K562 (cell line): ENCODE data around the gene DNAAF1. TPM values are rescaled to one million over a fixed set of nuclear protein-coding genes. Genes with fewer than 3 reads are reported as not detected.

Experiments
- CCNT2 ChIP-seq: IDR thresholded peaks from 2 replicates; pipeline ENCODE4 v1.6.1; 2011; ENCODE audit warnings: borderline replicate concordance, low read depth, mild to moderate bottlenecking, moderate library complexity, mixed read lengths, low read length; ENCODE audit not compliant: insufficient read length; ENCODE audit errors: extremely low read depth
- HDGF ChIP-seq: fragments of 450-650 bp; IDR thresholded peaks from 2 replicates; pipeline ENCODE4 v1.6.1; 2016
- MAZ ChIP-seq, 2 experiments: fragments of 450-650 bp in 1 of 2; sonication (generic) in 1 of 2; formaldehyde crosslinking; IDR thresholded peaks in 1 of 2; conservative IDR thresholded peaks in 1 of 2; 2 replicates each; pipeline versions ENCODE4 v1.4.0 to v1.5.0; 2020; ENCODE audit warnings: mild to moderate bottlenecking in 1 of 2, missing genetic modification reagents in 1 of 2
- NFIC ChIP-seq: fragments of 450-650 bp; IDR thresholded peaks from 2 replicates; pipeline ENCODE4 v1.6.1; 2017; ENCODE audit warnings: mild to moderate bottlenecking, inconsistent platforms
- RAD51 ChIP-seq: fragments of 450-650 bp; IDR thresholded peaks from 2 replicates; pipeline ENCODE4 v1.7.1; 2016; ENCODE audit warnings: low read depth, mild to moderate bottlenecking, borderline replicate concordance
- SP2 ChIP-seq: IDR thresholded peaks from 2 replicates; pipeline ENCODE4 v1.6.1; 2011; ENCODE audit warnings: mild to moderate bottlenecking, low read depth, low read length, moderate library complexity; ENCODE audit not compliant: poor library complexity, severe bottlenecking; ENCODE audit errors: extremely low read depth
- ZNF384 ChIP-seq: IDR thresholded peaks from 2 replicates; pipeline ENCODE4 v1.6.1; 2012; ENCODE audit warnings: low read depth, low read length, improper control_type of control experiment
- polyA plus RNA-seq, 8 experiments: library from polyadenylated mRNA; depleted of rRNA in 4 of 8; stranded (reverse) in 5 of 8; unstranded in 3 of 8; fragments of >200 nt; fragmentation: Nextera tagmentation in 2 of 8; fragmentation: Illumina TruSeq in 1 of 8; extraction: Ambion mirVana in 2 of 8; extraction: Trizol in 1 of 8; gene quantifications; 2 replicates each; pipeline versions ENCODE4 v1.2.1 to v1.2.3, GENCODE V29; 2011 to 2014; ENCODE audit warnings: inconsistent platforms in 1 of 8, missing spikeins in 1 of 8
- total RNA-seq, 7 experiments: library from RNA; depleted of rRNA in 6 of 7; stranded (reverse); fragments of >200 nt in 6 of 7; fragmentation: Illumina TruSeq in 2 of 7; extraction: Trizol in 2 of 7; gene quantifications; 2 replicates each; pipeline versions ENCODE4 v1.2.1 to v1.2.3, GENCODE V29; 2011 to 2021; ENCODE audit warnings: low replicate concordance in 1 of 7
- TF ChIP-seq, protein P1 (sequence below), 2 experiments: fragments of 450-650 bp; IDR thresholded peaks; 2 replicates each; pipeline ENCODE4 v1.6.1; 2016
- TF ChIP-seq, protein P2 (sequence below): fragments of 450-650 bp; formaldehyde crosslinking; IDR thresholded peaks from 2 replicates; pipeline ENCODE4 v1.4.0; 2020; ENCODE audit warnings: mild to moderate bottlenecking, moderate library complexity
- TF ChIP-seq, protein P3 (sequence below), 2 experiments: IDR thresholded peaks; 2 replicates each; pipeline ENCODE4 v1.6.1; 2011; ENCODE audit warnings: borderline replicate concordance in 1 of 2, control low read depth in 1 of 2, low read depth in 1 of 2, low read length in 1 of 2, mild to moderate bottlenecking in 1 of 2, mixed read lengths in 1 of 2, moderate library complexity in 1 of 2; ENCODE audit not compliant: insufficient read depth in 1 of 2, insufficient read length in 1 of 2, poor library complexity in 1 of 2, severe bottlenecking in 1 of 2; ENCODE audit errors: extremely low read depth in 1 of 2
- TF ChIP-seq, protein P4 (sequence below), 2 experiments: fragments of 150-350 bp in 1 of 2; IDR thresholded peaks; 2 replicates each; pipeline ENCODE4 v1.6.1; 2012 to 2016; ENCODE audit warnings: low read depth in 2 of 2, low read length in 2 of 2, mild to moderate bottlenecking in 1 of 2, moderate library complexity in 1 of 2
- TF ChIP-seq, protein P5 (sequence below): sonication (generic); formaldehyde crosslinking; IDR thresholded peaks from 2 replicates; pipeline ENCODE4 v1.8.0; 2022; ENCODE audit warnings: mild to moderate bottlenecking, missing genetic modification reagents
- TF ChIP-seq, protein P6 (sequence below): fragments of 150-350 bp; IDR thresholded peaks from 2 replicates; pipeline ENCODE4 v1.6.1; 2014; ENCODE audit warnings: low read depth, mild to moderate bottlenecking, low read length, borderline replicate concordance

Gene DNAAF1
- total and polyA plus RNA-seq, 9 of the 15 experiments (the other 6 are each of a cell fraction or from before 2014, with no cell fraction given), result 0.01 TPM; not detected in 8

DNA sequence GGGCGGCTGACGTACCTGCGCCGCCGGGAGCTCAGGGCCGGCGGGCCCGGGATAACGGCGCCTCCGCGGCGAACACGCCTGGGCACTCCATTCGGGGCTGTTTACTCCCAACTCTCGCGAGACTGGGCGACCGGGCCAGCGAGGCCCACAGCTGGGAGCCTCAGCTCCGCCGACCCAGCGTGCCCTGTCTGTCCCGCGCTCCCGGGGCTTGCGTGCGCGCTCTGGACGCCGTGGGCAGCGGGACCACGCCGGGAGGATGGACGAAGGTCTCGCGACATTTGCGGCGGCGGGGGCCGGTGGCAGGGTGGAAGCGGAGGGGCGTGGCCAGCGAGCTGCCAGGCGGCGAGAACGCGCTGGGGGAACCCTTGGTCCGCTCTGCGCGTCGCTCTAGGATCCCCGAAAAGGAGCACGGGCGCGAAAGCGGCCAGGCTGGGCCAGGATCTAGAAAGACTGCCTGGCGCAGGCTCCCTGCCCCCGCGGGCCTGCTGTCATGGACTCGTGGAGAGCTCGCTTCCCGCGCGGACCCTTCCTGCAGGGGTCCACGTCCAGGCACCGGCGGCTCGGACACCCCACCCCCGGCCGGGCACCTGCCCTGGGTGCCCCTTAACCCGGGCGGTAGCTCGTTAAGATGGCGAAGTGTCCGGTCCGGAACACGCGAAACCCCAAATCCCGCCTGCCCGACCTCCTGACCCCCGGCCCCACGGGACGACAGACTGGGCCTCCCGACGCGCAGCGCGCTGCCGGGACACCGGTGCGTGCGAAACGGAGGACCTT, 28.2 kb upstream of the DNAAF1 start, which contains the start of gene MBTPS1 (continued):
- TF ChIP-seq, protein P1, sequence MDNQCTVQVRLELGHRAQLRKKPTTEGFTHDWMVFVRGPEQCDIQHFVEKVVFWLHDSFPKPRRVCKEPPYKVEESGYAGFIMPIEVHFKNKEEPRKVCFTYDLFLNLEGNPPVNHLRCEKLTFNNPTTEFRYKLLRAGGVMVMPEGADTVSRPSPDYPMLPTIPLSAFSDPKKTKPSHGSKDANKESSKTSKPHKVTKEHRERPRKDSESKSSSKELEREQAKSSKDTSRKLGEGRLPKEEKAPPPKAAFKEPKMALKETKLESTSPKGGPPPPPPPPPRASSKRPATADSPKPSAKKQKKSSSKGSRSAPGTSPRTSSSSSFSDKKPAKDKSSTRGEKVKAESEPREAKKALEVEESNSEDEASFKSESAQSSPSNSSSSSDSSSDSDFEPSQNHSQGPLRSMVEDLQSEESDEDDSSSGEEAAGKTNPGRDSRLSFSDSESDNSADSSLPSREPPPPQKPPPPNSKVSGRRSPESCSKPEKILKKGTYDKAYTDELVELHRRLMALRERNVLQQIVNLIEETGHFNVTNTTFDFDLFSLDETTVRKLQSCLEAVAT (IDR thresholded peaks at IDR 0.05), result 0 out of 4 replicates have a peak, but pooled peaks of 1 of the 2 experiments have one; percentile 38
- TF ChIP-seq, protein P2, sequence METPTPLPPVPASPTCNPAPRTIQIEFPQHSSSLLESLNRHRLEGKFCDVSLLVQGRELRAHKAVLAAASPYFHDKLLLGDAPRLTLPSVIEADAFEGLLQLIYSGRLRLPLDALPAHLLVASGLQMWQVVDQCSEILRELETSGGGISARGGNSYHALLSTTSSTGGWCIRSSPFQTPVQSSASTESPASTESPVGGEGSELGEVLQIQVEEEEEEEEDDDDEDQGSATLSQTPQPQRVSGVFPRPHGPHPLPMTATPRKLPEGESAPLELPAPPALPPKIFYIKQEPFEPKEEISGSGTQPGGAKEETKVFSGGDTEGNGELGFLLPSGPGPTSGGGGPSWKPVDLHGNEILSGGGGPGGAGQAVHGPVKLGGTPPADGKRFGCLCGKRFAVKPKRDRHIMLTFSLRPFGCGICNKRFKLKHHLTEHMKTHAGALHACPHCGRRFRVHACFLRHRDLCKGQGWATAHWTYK (CRISPR knock-in tag), result peak; percentile 51; the same call in 1 of the 2 replicates
- TF ChIP-seq, protein P3, sequence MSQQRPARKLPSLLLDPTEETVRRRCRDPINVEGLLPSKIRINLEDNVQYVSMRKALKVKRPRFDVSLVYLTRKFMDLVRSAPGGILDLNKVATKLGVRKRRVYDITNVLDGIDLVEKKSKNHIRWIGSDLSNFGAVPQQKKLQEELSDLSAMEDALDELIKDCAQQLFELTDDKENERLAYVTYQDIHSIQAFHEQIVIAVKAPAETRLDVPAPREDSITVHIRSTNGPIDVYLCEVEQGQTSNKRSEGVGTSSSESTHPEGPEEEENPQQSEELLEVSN (IDR thresholded peaks at IDR 0.05; ENCODE audit: borderline replicate concordance in 1 of 2, extremely low read depth in 1 of 2, insufficient read depth in 1 of 2, insufficient read length in 1 of 2, low read depth in 1 of 2, low read length in 1 of 2, poor library complexity in 1 of 2, severe bottlenecking in 1 of 2), result peak; percentile 76 to 90
- no peak for TF ChIP-seq HDGF
- TF ChIP-seq, protein P4, sequence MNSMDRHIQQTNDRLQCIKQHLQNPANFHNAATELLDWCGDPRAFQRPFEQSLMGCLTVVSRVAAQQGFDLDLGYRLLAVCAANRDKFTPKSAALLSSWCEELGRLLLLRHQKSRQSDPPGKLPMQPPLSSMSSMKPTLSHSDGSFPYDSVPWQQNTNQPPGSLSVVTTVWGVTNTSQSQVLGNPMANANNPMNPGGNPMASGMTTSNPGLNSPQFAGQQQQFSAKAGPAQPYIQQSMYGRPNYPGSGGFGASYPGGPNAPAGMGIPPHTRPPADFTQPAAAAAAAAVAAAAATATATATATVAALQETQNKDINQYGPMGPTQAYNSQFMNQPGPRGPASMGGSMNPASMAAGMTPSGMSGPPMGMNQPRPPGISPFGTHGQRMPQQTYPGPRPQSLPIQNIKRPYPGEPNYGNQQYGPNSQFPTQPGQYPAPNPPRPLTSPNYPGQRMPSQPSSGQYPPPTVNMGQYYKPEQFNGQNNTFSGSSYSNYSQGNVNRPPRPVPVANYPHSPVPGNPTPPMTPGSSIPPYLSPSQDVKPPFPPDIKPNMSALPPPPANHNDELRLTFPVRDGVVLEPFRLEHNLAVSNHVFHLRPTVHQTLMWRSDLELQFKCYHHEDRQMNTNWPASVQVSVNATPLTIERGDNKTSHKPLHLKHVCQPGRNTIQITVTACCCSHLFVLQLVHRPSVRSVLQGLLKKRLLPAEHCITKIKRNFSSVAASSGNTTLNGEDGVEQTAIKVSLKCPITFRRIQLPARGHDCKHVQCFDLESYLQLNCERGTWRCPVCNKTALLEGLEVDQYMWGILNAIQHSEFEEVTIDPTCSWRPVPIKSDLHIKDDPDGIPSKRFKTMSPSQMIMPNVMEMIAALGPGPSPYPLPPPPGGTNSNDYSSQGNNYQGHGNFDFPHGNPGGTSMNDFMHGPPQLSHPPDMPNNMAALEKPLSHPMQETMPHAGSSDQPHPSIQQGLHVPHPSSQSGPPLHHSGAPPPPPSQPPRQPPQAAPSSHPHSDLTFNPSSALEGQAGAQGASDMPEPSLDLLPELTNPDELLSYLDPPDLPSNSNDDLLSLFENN (IDR thresholded peaks at IDR 0.05; ENCODE audit: low read depth in 2 of 2, low read length in 2 of 2), result no peak
- TF ChIP-seq RAD51, result no peak
- peak; percentile 31; the same call in 1 of the 2 replicates for TF ChIP-seq NFIC
- TF ChIP-seq, protein P5, sequence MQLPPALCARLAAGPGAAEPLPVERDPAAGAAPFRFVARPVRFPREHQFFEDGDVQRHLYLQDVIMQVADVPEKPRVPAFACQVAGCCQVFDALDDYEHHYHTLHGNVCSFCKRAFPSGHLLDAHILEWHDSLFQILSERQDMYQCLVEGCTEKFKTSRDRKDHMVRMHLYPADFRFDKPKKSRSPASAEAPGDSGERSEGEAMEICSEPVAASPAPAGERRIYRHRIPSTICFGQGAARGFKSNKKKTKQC, result no peak
- TF ChIP-seq SP2, result no peak
- peak; percentile 65 for TF ChIP-seq CCNT2
- TF ChIP-seq, protein P6, sequence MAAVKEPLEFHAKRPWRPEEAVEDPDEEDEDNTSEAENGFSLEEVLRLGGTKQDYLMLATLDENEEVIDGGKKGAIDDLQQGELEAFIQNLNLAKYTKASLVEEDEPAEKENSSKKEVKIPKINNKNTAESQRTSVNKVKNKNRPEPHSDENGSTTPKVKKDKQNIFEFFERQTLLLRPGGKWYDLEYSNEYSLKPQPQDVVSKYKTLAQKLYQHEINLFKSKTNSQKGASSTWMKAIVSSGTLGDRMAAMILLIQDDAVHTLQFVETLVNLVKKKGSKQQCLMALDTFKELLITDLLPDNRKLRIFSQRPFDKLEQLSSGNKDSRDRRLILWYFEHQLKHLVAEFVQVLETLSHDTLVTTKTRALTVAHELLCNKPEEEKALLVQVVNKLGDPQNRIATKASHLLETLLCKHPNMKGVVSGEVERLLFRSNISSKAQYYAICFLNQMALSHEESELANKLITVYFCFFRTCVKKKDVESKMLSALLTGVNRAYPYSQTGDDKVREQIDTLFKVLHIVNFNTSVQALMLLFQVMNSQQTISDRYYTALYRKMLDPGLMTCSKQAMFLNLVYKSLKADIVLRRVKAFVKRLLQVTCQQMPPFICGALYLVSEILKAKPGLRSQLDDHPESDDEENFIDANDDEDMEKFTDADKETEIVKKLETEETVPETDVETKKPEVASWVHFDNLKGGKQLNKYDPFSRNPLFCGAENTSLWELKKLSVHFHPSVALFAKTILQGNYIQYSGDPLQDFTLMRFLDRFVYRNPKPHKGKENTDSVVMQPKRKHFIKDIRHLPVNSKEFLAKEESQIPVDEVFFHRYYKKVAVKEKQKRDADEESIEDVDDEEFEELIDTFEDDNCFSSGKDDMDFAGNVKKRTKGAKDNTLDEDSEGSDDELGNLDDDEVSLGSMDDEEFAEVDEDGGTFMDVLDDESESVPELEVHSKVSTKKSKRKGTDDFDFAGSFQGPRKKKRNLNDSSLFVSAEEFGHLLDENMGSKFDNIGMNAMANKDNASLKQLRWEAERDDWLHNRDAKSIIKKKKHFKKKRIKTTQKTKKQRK, result no peak
- TF ChIP-seq MAZ (CRISPR knock-in tag; conservative IDR thresholded peaks at IDR 0.05 in 1 of 2, IDR thresholded peaks at IDR 0.05 in 1 of 2), result peak; percentile 91 to 94; a peak in 3 of 4 replicates
- TF ChIP-seq ZNF384, result no peak
